ENCODE measurements around the gene MTUS2.

Gene MTUS2

DNA sequence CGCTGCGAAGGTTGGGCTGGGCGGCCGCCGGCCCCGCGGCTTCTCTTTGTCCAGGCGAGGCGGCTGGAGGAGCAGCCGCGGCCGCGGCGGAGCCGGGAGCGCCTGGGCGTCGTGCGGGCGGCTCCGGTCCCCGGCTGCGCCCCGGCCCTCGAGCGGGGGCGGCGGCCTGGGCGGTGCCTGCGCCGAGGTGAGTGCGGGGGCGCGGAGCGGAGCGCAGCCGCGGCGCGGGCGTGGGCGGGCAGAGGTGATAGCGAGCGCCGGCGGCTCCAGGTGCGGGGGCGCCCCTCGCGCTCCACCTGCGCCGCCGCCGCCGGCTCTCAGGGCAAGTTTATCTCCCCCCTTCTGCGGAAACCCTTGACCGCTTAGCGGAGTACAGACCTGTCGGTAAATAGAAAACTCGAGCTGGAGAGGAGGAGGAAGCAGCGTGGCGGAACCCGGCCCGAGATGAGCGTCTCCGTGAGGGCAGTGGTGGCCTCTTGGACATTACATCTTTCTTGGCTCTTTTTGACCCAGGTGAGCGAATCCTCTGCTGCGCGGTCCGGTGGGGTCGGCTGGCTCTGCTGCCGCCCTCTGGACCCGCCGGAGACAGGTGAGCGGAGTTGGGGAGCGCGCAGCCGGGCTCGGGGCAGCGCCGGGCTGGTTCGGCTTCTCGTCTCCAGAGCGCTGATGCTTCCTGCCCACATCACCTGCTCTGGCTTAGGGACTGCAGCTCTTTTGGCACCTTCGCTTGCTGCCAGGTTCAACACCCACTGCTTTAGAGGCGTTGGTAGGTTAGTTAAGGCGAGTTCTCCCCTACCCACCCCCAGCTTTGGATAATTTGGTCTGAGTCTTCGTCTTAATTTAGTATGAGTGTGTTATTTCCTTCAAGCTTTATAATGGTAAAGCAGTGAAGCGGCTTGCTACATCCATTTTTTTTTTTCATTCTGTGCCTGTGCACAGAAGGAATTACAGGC, at the start of gene MTUS2:
TSS of gene MTUS2 (plus strand) at position 241 of the 953 bp plus-strand sequence.
- DNase-seq: no peak

DNA sequence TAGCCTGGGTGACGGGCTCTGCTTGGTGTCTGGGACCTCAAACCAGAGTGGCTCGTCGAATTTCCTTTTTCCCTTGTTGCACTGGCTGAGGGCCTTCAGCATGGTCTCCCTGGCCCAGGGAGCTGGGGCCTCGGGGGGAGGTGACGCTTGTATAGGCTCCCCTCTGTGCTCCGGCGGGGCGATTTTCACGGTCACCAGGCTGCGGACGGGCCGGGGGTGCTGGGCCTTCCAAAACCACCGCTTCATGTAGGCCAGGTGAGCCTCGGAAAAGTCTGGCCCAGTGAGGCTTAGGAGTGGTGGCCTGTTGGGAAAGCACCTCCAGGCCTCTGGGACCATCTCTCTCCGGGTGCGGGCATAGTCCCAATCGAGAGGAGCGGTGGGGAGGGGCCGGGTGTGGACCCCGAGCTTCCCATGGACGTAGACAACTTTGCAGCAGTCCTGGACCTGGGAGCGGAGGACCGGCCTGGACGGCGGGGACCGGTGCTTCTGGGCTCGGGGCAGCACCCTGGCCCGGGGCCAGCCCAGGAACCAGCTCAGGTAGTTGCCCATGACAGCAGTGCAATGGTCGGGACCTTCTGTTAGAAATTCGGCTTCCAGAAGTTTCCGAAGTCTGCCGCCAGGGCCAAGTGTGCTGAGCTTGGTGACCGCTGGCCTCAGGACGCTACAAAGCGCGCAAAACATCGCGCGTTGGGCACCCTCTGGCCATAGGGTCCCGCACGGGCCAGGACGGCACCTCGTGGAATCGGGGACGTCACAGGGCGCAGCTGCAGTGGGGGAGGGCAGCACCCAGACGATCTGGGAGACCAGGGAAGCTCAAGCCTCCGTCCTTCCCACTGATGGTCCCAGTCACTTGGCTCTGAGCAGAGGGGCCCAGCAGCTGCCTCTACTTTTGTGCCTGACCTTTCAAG, 41.6 kb upstream of the MTUS2 start:
- no peak for DNase-seq

DNA sequence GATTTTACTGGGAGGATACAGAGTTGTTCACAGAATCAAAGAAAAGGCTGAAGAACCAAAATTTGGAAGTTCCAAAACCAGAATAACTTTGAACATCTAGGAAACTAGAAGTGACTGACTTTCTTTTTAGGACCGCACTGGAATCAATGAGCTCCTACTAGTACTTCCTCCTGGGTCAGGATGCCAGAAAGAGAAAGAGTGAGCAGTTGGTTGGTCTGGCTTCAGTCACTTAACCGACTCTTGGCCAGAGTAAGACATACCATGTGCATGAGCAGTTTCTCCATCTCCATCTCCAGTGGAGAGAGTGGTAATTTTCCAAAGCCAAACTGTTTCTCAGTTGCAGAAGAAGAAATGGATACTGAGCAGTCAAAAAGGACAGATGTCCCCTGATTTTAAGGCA, 27.1 kb upstream of the MTUS2 start:
- no peak for DNase-seq

DNA sequence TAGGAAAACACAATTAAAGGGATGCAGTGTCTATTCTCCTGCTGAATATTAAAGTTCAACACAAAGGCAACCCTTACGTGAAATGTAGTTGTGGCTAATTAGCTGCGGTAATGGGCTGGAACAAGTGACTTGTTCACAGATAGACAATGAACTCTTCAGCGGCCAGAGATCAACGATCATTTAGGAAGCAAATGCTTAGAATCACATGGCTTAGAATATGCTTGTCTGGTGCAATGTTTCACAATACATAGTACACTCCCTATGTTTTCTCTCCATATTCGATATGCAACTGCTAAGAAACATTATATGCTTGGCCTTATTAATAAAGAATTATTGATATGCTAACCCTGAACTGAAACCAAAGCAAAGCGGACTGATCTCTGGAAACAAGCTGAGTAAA, 25.7 kb upstream of the MTUS2 start:
- DNase-seq: no peak

DNA sequence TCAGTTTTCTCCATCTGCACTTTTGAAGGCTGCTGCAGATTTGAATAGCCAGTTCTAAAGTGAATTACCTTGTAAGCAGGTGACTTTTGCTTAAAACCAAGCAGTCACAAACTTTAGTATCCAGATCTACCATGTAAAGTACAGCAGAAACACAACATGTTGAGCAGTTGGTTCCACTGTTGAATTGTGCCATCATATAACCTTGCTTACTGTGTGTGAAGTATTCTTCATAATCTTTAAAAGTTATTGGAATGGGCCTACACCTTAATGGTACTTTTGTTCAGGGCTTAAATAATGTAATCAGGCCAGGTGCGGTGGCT, 23.2 kb upstream of the MTUS2 start:
- no peak for DNase-seq

DNA sequence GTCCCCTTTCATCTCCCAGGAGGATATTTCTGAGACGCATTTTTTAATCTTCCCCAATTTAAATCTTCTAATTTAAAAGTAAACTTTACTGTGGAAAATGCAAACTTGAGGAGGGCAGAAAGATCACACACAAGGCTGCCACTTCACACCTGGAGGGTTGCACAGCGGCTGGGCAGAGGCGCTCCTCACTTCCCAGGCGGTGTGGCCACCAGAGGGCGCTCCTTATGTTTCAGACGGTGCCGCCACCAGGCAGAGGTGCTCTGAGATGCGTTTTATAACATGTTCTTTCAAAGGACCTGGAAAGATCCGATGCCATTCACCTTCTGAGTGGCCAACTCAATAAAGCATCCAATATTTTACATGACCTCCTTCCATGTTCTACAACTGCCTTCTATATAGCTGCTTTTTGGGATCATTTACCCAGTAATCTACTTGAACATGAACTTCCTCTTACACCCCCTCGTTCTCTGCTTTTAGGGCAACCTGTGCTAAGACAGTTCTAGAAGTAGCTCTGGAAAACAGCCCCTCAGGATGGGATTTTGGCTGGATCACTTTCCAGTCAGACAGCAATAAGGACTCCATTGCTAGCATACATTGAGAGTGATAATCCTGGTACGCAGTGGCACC, 14.8 kb upstream of the MTUS2 start:
- DNase-seq: peak; percentile 47

DNA sequence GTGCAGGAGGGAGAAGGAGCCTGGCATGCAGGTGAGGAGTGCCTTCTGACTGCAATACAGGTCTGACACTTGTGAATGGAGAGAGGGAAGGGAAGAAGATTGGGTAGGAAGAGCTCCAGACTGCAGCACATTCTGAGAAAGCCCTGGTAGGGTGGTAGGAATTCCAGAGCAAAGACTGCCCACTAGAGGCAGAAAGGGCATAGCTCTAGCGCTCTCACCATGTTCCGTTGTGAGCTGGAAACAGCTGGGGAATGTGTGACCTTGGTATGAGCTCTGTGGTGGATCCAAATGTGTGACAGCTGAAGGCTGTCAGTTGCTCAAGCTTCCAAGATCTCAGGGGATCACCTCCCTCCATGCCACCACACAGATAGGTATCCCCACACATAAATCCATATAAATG, 2.9 kb upstream of the MTUS2 start:
- DNase-seq: no peak

DNA sequence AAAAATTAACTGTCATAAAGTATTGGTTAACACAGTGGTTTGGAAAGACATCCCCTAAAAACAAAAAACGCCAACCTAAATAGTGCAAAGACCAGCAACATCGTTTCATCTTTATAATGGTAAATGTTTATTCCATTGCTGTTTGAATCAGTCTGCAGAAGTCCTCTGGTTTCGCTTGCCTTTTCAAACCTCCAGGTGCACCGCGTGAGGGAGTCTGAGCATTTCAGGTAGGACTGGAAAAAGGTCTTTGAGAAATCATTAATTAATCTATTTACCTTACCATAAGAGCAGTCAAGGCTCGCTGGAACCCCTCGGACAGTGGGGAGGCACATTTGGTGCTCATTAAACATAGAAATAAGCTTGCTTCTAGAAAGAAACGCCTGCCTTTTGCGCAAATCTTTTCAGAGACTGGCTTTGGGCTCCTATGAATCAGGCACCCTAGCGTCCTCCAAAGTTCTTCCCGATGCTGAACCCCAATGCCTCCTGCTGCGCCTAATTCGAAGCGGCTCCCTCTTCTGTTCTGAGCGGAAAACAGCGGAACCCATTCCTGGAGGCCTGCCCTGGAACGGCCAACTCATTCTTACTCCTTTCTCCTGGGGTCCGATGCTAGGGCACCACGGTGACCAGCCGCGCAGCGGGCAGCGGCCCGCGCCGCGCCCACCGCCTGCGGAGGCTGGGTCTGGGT, 951 bp upstream of the MTUS2 start:
- no peak for DNase-seq

DNA sequence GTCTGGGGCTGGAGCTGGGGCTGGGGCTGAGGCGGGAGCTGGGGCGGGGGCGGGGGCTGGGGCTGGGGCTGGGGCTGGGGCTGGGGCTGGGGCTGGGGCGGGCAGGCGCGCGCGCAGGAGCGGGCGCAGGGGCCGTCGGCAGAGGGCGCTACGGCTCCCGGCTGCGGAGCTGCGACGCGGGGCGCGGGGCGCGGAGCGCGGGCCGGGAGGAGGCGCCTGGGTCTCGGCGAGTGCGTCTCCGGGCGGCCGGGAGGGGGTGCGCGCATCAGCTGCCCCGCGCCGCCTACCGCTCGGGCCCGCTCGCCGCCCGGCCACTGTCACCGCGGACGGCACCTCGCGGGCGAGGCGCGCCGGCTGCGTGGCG, 422 bp upstream of the MTUS2 start:
- peak; percentile 48 for DNase-seq

DNA sequence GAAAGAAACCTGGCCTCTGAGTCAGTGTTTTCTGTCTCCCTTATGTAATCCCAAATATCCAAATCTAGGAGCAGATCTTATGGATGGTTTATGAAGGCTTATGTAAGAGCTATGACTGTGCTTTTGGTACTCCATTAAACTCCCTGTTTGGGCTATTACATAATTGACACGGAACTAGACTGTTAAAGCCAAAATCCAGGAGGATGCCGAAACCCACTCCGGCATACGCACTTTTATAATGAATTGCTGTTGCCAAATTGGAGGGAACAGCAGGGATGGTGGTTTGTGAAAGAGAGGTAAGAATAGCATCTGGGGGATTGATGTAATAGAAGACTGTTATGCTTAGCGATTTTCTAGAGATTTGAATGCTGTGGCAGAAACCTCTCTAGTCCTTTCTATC, 2.0 kb downstream of the MTUS2 start:
- DNase-seq: no peak

DNA sequence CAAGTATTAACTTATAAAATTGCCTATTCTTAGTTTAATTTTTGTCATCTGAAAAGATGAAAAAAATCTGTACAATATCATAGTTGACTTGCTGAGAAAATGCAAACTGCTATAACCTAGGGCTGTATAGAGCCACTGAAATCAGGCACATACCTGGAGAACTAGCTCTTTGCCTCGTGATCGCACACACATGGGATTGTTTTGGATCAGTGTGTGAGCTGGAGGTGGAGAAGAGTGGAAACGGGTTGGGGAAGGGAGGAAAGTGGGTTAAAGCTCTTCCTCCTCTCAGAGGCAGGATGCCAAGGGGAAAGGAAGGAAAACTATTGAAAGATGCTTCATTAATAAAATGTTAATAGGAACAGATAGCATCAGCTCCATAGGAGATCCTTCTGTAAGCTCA, 2.7 kb downstream of the MTUS2 start:
- no peak for DNase-seq

DNA sequence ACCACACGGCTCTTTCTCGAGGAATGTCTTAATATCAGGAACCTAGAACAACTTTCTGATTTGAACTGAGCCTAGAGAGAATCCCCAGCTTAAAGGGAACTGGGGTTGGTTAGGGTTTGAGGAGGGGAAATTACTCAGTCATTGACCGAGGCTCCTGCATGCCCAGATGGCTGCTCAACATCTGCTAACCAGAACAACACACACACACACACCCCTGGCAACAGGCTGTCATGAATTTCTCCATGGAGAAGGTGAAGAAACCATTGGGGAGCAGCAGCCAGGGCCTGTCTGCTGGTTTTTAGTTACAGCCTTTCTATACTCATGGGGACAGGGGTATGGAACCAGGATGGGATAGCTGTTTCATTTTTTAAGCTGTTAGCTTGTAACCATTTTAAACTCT, 5.2 kb downstream of the MTUS2 start:
- no peak for DNase-seq

DNA sequence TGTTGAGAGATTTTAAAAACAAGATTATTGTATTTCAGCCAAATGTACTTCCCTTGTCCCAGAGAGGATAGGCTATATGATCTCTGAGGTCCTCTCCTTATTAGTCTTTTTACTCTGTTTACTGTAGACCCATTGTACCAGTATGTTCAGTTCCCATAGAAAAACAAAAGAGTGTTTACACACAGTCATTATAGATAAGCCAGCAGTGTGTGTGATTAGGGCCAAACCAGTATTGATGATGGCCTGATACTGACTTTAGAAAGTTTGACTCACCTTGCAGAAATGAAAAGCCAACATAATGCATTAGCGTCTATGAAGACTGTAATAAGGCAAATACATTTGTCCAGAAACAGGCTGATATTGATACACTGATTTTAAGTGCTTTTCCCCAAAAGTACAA, 6.2 kb downstream of the MTUS2 start:
- no peak for DNase-seq

DNA sequence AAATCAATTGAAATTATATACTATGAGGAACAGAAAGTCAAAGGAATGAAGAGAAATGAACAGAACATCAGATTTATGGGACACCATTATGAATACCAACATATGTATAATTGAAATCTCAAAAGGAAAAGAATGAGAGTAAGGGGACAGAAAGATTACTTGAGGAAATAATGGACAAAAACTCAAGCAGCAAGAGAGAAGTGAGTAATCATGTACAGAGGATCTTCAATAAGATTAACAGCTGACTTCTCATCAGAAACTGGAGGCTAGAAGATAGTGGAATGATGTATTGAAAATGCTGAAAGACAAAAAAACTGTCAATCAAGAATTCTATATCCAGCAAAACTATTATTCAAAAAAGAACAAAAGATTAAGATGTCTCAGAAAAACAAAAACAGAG, 10.4 kb downstream of the MTUS2 start:
- no peak for DNase-seq

DNA sequence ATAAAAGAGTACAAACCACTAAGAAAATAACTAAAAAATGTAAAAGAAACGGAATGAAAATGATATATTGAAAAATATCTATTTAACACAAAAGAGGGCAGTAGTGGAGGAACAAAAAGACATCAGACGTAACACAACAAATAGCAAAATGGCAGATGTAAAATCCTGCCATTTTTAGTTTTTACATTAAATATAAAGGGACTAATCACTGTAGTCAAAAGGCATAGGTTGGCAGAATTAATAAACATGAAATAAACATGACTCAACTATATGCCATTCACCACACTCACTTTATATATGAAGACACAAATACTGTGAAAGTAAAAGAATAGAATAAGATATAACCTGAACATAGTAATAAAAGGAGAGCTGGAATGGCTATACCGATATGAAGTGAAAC, 11.0 kb downstream of the MTUS2 start:
- DNase-seq: no peak

DNA sequence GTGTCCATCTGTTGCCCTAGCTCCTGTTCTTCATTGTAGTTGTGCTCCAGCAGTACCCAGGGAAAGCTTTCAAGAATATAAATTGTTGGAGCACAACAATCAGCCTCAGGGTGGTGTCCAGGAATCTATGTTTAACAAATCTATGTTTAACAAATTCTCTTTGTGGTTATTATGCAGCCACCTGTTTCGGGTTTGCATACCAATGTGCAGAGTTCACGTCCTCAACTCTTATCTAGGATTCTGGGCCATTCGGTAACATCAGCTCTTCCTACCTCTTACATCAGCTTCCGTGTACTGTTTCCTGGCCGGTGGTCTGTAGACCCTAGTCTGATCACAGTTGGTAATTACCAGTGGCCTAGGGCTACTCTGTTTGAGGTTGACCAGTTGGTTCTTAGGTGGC, 17.0 kb downstream of the MTUS2 start:
- DNase-seq: no peak

DNA sequence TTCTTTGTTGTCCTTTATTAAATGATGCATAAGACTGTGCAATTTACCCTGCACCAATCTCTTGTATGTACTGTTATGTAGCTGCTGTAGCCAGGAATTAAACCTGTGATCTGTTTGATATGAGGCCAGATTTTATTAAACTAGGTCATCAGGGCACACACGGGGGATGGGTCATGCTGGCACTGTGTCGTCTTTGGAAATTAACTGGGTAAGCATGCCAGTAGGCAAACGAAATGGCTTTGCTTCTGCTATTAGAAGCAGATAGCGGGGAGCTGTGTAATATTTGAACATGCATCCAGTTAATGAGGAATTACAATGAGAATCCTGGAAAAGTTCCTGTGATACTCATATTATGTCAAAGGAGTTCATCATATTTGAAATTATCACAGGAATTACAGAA, 23.5 kb downstream of the MTUS2 start:
- no peak for DNase-seq

DNA sequence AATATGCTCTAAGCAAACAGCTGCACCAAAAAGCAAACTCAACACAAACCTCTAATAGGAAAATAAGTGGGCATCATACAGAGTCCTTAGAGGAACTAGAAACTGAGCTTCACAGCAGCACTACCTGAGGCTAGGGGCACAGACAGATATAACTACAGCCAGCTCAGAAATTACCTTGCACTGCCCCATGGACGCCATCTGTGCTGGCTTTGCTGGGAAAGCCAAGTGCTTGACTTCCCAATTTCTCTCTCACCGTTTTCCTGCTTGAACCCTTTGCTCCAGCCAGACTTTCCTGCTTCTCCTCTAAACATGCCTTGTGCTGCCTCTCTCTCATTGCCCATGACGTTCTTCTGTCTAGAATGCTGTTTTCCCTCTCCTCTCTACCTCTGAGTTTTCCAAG, 29.3 kb downstream of the MTUS2 start:
- no peak for DNase-seq

DNA sequence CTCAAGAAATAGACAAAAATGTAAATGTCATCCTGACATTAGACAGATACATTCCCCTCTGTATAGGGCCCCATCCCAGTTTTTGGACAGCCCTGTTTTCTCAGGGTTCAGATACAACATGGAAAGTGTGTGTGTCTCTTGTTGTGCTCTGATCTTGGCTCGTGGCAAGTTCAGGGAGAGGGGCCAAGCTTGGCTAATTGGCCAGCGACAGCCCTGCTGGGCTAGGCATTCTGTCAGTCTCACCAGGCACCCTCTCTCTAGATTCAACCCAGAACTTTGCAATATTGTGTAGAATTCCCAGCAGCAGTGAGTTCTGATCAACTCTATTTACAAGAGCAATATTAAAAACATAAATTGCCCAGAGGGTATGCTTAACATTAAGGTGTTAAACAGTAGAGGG, 30.1 kb downstream of the MTUS2 start:
- no peak for DNase-seq

DNA sequence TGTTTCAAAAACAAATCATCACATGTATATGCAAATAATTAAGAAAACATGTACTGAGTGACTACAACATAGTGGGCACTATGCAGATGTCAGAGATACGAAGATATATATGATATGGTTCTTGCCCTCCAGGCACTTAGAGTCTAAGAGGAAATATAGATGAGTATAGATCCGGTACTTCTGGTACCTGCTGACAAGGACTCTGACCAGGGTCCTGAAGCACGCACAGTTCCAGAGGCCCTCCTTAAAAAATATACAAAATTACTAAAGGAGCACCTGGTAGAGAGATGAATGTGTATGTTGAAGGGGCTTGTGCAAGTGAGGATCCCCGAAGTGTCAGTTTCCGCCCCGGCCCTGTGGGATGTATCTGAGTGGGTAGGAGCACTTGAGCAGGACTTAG, 31.3 kb downstream of the MTUS2 start:
- DNase-seq: no peak

DNA sequence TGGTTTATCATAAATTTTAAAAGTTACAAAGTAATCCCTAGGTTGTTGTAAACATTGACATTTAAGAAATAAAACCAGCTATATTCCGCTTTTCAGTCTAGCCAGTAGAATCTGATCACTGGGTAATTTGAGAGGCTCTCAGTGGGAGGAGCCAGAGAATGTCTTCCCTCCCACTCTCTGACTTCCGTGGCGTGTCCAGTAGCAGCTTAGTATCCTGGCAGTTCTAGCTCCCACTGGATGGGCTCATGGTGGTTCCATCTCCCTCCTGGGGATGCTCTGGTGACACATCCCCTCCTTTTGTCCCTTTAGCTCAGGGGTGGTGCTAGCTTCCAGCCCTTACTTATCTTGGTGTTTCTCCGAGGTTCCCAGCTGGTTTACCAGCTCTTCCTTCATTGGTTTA, 34.5 kb downstream of the MTUS2 start:
- no peak for DNase-seq

DNA sequence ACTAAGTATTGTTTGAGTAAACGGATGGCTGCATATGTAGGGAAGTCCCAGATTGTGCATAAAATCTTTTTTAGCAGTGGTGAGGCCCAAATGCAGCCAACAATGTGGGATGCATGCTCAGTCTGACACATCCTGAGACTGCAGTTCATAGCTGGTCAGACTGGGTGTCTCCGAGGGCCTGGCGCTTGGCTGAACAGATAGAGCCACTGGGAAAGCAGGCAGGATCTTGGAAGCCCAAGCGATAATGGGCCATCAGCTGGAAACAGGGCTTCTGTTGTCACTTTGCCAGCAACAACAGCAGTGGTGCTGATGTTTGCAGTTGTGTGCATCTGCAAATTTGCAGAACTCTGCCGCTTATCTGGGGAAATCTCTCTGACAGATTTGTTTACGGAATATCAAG, 36.1 kb downstream of the MTUS2 start:
- DNase-seq: no peak

DNA sequence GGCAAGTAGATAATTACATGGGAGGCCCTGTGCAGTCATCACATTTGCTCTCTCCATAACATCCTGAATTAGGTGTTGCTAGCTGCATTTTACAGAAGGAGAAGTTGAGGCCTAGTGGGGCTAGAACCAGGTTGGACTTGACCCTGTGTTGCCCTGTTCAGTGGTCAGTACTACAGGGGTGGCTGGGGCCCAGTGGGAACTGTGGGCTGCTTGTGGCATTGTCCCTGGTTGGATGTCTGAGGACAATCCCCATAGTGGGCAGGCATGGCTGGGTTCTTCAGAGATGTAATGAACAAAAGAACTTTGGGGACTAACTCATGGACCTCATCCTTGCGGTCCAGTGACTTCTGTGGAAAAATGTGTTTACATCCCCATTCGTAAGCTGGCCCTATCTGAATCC, 38.9 kb downstream of the MTUS2 start:
- DNase-seq: no peak
